Keratinocyte (primary cell): Measurements from ENCODE around the gene CREBL2. TPM values are rescaled to one million over a fixed set of nuclear protein-coding genes. Genes with fewer than 3 reads are reported as not detected.

Experiments
- DNase-seq: peaks from one replicate; pipeline ENCODE4 v3.0.0-alpha.2; 2011; ENCODE audit warnings: low read depth, missing footprints, low spot score
- FAIRE-seq: peaks from 2 replicates; lab custom pipeline; 2011; peaks lifted over from hg19 to GRCh38; lab: Jason Lieb, UNC
- H2AFZ ChIP-seq: 2 replicates; pipeline ENCODE4 v1.6.0; 2012; ENCODE audit warnings: low read length, control low read depth, inconsistent platforms; ENCODE audit not compliant: control insufficient read depth
- H3K27ac ChIP-seq: 2 replicates; pipeline ENCODE4 v1.5.1; 2011; ENCODE audit warnings: low read length; ENCODE audit not compliant: control insufficient read depth, insufficient read depth
- H3K27me3 ChIP-seq: 3 replicates; pipeline ENCODE4 v1.6.0; 2011; ENCODE audit warnings: low read length; ENCODE audit not compliant: control insufficient read depth, insufficient read depth; ENCODE audit errors: extremely low read depth
- H3K36me3 ChIP-seq, 2 experiments: 2 replicates in 1 of 2; 3 replicates in 1 of 2; pipeline ENCODE4 v1.5.1; 2011; ENCODE audit warnings: low read length in 2 of 2, mild to moderate bottlenecking in 1 of 2; ENCODE audit not compliant: control insufficient read depth in 2 of 2, insufficient read depth in 2 of 2; ENCODE audit errors: extremely low read depth in 1 of 2
- H3K4me1 ChIP-seq: 3 replicates; pipeline ENCODE4 v1.5.1; 2011; ENCODE audit warnings: low read length; ENCODE audit not compliant: control insufficient read depth, insufficient read depth; ENCODE audit errors: extremely low read depth
- H3K4me2 ChIP-seq: 3 replicates; pipeline ENCODE4 v1.6.0; 2011; ENCODE audit warnings: low read depth, low read length; ENCODE audit not compliant: control insufficient read depth, insufficient read depth; ENCODE audit errors: extremely low read depth
- H3K4me3 ChIP-seq, 3 experiments: fragments of 200-600 bp in 1 of 3; sonication (generic) in 1 of 3; 2 replicates in 2 of 3; 3 replicates in 1 of 3; pipeline ENCODE4 v1.5.1; 2011 to 2016; ENCODE audit warnings: low read length in 3 of 3, mild to moderate bottlenecking in 3 of 3, control low read depth in 2 of 3, inconsistent platforms in 1 of 3, low read depth in 1 of 3, mixed read lengths in 1 of 3, mixed run types in 1 of 3, moderate library complexity in 1 of 3; ENCODE audit not compliant: control insufficient read depth in 2 of 3, insufficient read depth in 2 of 3; ENCODE audit errors: extremely low read depth in 1 of 3
- H3K79me2 ChIP-seq: 2 replicates; pipeline ENCODE4 v1.6.0; 2012; ENCODE audit warnings: low read length; ENCODE audit not compliant: control insufficient read depth, insufficient read depth
- H3K9ac ChIP-seq: 3 replicates; pipeline ENCODE4 v1.6.0; 2011; ENCODE audit warnings: low read length; ENCODE audit not compliant: control insufficient read depth, insufficient read depth; ENCODE audit errors: extremely low read depth
- H3K9me1 ChIP-seq: 3 replicates; pipeline ENCODE4 v1.6.0; 2011; ENCODE audit warnings: low read length; ENCODE audit not compliant: control insufficient read depth, insufficient read depth; ENCODE audit errors: extremely low read depth
- H3K9me3 ChIP-seq: 2 replicates; pipeline ENCODE4 v1.5.1; 2012; ENCODE audit warnings: low read depth, low read length; ENCODE audit not compliant: control insufficient read depth
- H4K20me1 ChIP-seq: 3 replicates; pipeline ENCODE4 v1.6.0; 2011; ENCODE audit warnings: low read length; ENCODE audit not compliant: control insufficient read depth, insufficient read depth; ENCODE audit errors: extremely low read depth
- CTCF ChIP-seq, 3 experiments: IDR thresholded peaks in 1 of 3; conservative IDR thresholded peaks in 1 of 3; optimal IDR thresholded peaks in 1 of 3; 2 replicates in 2 of 3; 3 replicates in 1 of 3; pipeline versions ENCODE3 to v1.5.1; 2011; ENCODE audit warnings: low read length in 3 of 3, mild to moderate bottlenecking in 3 of 3, moderate library complexity in 2 of 3, control low read depth in 1 of 3, inconsistent platforms in 1 of 3; ENCODE audit not compliant: insufficient read depth in 2 of 3; ENCODE audit errors: extremely low read depth in 1 of 3
- EZH2 ChIP-seq: IDR thresholded peaks from one replicate; pipeline ENCODE4 v1.6.1; 2012; ENCODE audit warnings: inconsistent platforms, mild to moderate bottlenecking, low read length, moderate library complexity
- dilution Hi-C: fragments of 300-500 bp; cut with MboI; formaldehyde crosslinking; loops from one replicate; pipeline ENCODE4 v1.7.0; 2020; ENCODE audit warnings: low sequenced_read_pairs; ENCODE audit not compliant: extremely low pct_ligation_motif_present
- polyA plus RNA-seq, 5 experiments: library from polyadenylated mRNA; depleted of rRNA in 3 of 5; stranded (reverse) in 3 of 5; stranded (forward) in 1 of 5; unstranded in 1 of 5; fragments of >200 nt; gene quantifications; 1 replicate in 1 of 5; 2 replicates in 3 of 5; 3 replicates in 1 of 5; pipeline versions ENCODE4 v1.2.1 to v1.2.3, GENCODE V29; 2011 to 2012; ENCODE audit warnings: missing spikeins in 2 of 5, low read depth in 1 of 5, low replicate concordance in 1 of 5

The CREBL2 gene
- polyA plus RNA-seq, 1 donor (not counting 4 experiments of a cell fraction or from before 2014, with no cell fraction given) = 15.8 TPM

GRCh38 chr12:12653922-12654321 lies 42.2 kb downstream of the CREBL2 start:
- H3K9me3 ChIP-seq = peaks cover 2% of the 10 kb centered on the region
- H3K4me2 ChIP-seq = no peak overlapping the region
- no peaks in the 10 kb centered on the region for H3K9me1 ChIP-seq
- no peaks in the 10 kb centered on the region for H3K79me2 ChIP-seq
- TF ChIP-seq CTCF (optimal IDR thresholded peaks at IDR 0.05 in 1 of 3, IDR thresholded peaks at IDR 0.05 in 1 of 3, conservative IDR thresholded peaks at IDR 0.05 in 1 of 3; ENCODE audit: extremely low read depth in 1 of 3, insufficient read depth in 2 of 3, low read length in 3 of 3) (no peak), EZH2 (no peak)
- H3K27me3 ChIP-seq = no peaks in the 10 kb centered on the region
- no peak for DNase-seq
- no peak overlapping the region for H3K27ac ChIP-seq
- no peak overlapping the region for H3K9ac ChIP-seq
- no peaks in the 10 kb centered on the region for H4K20me1 ChIP-seq
- no peak overlapping the region for H2AFZ ChIP-seq
- no peaks in the 10 kb centered on the region for H3K36me3 ChIP-seq
- dilution Hi-C loops = no loop called here
- peaks cover 3% of the 10 kb centered on the region for H3K4me1 ChIP-seq
- H3K4me3 ChIP-seq = no peak overlapping the region
- no peak for FAIRE-seq

GRCh38 chr12:12654691-12655460 lies 43.2 kb downstream of the CREBL2 start:
- FAIRE-seq (no peak), DNase-seq (no peak)
- Histone ChIP-seq H3K79me2 (no peaks in the 10 kb centered on the region), H3K9me3 (no peaks in the 10 kb centered on the region), H3K4me1 (peaks cover 3% of the 10 kb centered on the region), H3K4me2 (no peak overlapping the region), H2AFZ (no peak overlapping the region), H3K27me3 (no peaks in the 10 kb centered on the region), H3K4me3 (no peak overlapping the region), H3K36me3 (no peaks in the 10 kb centered on the region), H4K20me1 (no peaks in the 10 kb centered on the region), H3K9ac (no peak overlapping the region), H3K9me1 (no peaks in the 10 kb centered on the region), H3K27ac (no peak overlapping the region)
- dilution Hi-C loops = no loop called here
- TF ChIP-seq EZH2 = no peak
- no peak for TF ChIP-seq CTCF (optimal IDR thresholded peaks at IDR 0.05 in 1 of 3, IDR thresholded peaks at IDR 0.05 in 1 of 3, conservative IDR thresholded peaks at IDR 0.05 in 1 of 3; ENCODE audit: extremely low read depth in 1 of 3, insufficient read depth in 2 of 3, low read length in 3 of 3)
